ENCODE measurements around the gene MAN2B2. TPM values are rescaled to one million over a fixed set of nuclear protein-coding genes. Genes with fewer than 3 reads are reported as not detected.

The MAN2B2 gene
- 10.4 and 11.7 TPM in 2 replicates for total RNA-seq (2014; rRNA removed; shearing (Covaris generic))
- polyA plus RNA-seq (2015; cell fraction: cytosol; rRNA removed): 15.4 and 16.0 TPM in 2 replicates
- polyA plus RNA-seq (2015; cell fraction: nucleus; rRNA removed): 29.6 and 35.4 TPM in 2 replicates

- peak; percentile 59 for DNase-seq (ENCODE audit: low read depth)
Measured at GRCh38 chr4:6574747-6575502, at the start of gene MAN2B2. MAN2B2 (plus strand) TSS chr4:6575189; CDS start chr4:6575211, 22 bp downstream.

- DNase-seq (ENCODE audit: low read depth): no peak
Measured at GRCh38 chr4:6525474-6525873, 49.5 kb upstream of the MAN2B2 start.

- no peak for DNase-seq (ENCODE audit: low read depth)
Measured at GRCh38 chr4:6526156-6526555, 48.8 kb upstream of the MAN2B2 start.

GRCh38 chr4:6526671-6527091, 48.3 kb upstream of the MAN2B2 start:
- DNase-seq (ENCODE audit: low read depth): no peak

GRCh38 chr4:6527259-6527658, 47.7 kb upstream of the MAN2B2 start:
- no peak for DNase-seq (ENCODE audit: low read depth)

GRCh38 chr4:6527683-6528595, 47.0 kb upstream of the MAN2B2 start:
- DNase-seq (ENCODE audit: low read depth): no peak

GRCh38 chr4:6529021-6529420, 46.0 kb upstream of the MAN2B2 start:
- DNase-seq (ENCODE audit: low read depth): no peak

GRCh38 chr4:6530301-6530700, 44.7 kb upstream of the MAN2B2 start:
- no peak for DNase-seq (ENCODE audit: low read depth)

GRCh38 chr4:6530964-6531363, 44.0 kb upstream of the MAN2B2 start:
- DNase-seq (ENCODE audit: low read depth): no peak

- no peak for DNase-seq (ENCODE audit: low read depth)
Measured at GRCh38 chr4:6532102-6532501, 42.9 kb upstream of the MAN2B2 start.

- DNase-seq (ENCODE audit: low read depth): no peak
Measured at GRCh38 chr4:6532658-6533057, 42.3 kb upstream of the MAN2B2 start.

- DNase-seq (ENCODE audit: low read depth): no peak
Measured at GRCh38 chr4:6534050-6534449, 40.9 kb upstream of the MAN2B2 start.

- no peak for DNase-seq (ENCODE audit: low read depth)
Measured at GRCh38 chr4:6534618-6535328, 40.2 kb upstream of the MAN2B2 start.

- no peak for DNase-seq (ENCODE audit: low read depth)
Measured at GRCh38 chr4:6535329-6535692, 39.7 kb upstream of the MAN2B2 start.

GRCh38 chr4:6535706-6536105, 39.3 kb upstream of the MAN2B2 start:
- no peak for DNase-seq (ENCODE audit: low read depth)

GRCh38 chr4:6538111-6538510, 36.9 kb upstream of the MAN2B2 start:
- DNase-seq (ENCODE audit: low read depth): no peak

GRCh38 chr4:6538575-6538974, 36.4 kb upstream of the MAN2B2 start:
- no peak for DNase-seq (ENCODE audit: low read depth)

GRCh38 chr4:6539009-6539764, 35.8 kb upstream of the MAN2B2 start:
- DNase-seq (ENCODE audit: low read depth): no peak

- peak; percentile 37 for DNase-seq (ENCODE audit: low read depth)
Measured at GRCh38 chr4:6540879-6541278, 34.1 kb upstream of the MAN2B2 start.

- peak; percentile 76 for DNase-seq (ENCODE audit: low read depth)
Measured at GRCh38 chr4:6541789-6542188, 33.2 kb upstream of the MAN2B2 start.

GRCh38 chr4:6542951-6543350, 32.0 kb upstream of the MAN2B2 start:
- DNase-seq (ENCODE audit: low read depth): no peak

Measured in HT1080 (cell line).